ENCODE results near the gene CDYL2.
A peak's percentile ranks its signal among the peaks of the same experiment; 100 is the strongest.

Gene CDYL2

GRCh38 chr16:80704751-80705505, 99.5 kb downstream of the CDYL2 start:
- DNase-seq (ENCODE audit: low spot score), result peak; percentile 15

GRCh38 chr16:80703131-80704071, 101.0 kb downstream of the CDYL2 start:
- no peak for DNase-seq (ENCODE audit: low spot score)

DNA sequence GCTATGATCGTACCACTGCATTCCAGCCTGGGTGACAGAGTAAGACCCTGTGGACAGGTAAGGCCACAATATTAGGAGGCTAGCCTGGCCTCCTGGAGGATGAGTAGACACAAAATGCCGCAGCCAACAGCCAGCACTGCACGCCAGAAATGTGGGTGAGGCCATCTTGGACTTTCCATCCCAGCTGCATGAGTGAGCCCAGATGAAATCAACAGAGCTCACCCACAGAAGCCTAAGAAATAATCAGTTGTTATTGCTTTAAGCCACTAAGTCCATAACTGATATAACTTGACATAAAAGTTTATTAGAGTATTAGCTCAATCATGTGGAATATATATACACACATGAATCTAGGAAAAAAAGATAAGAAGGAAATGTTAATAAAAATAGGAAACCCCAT, 101.7 kb downstream of the CDYL2 start:
- no peak for DNase-seq (ENCODE audit: low spot score)

DNA sequence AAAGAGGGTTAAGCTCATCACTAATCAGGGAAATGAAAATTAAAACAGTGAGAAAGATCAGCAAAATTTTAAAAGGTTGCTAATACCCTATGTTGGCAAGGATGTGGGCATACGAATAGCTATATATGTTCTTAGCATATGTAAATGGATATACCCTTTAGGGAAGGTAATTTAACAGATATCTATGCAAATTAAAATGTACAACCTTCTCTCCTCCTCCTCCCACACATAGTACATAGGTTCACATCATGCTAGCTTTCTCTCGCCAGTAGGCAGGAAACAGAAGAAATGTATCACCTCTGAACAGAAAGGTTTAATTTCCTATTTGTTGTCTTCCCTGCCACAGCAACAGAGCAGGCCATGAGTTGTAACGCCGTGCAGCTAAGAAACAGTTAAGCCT, 103.8 kb downstream of the CDYL2 start:
- no peak for DNase-seq (ENCODE audit: low spot score)

DNA sequence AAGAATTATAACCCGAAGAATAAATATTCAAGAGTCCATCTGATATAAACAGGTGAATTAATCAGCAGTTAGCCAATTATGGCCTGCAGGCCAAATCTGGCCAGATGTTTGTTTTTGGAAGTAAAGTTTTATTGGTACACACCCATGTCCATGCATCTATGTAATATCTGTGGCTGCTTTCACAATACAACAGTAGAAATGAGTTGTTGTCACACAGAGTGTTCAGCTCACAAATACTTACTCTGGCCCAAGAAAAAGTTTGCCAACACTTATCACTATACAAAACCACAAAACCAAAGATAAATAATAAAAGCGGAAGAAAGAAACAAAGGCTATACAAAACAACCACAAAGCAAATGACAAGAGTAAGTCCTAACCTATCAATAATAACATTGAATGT, 109.4 kb downstream of the CDYL2 start:
- no peak for DNase-seq (ENCODE audit: low spot score)

DNA sequence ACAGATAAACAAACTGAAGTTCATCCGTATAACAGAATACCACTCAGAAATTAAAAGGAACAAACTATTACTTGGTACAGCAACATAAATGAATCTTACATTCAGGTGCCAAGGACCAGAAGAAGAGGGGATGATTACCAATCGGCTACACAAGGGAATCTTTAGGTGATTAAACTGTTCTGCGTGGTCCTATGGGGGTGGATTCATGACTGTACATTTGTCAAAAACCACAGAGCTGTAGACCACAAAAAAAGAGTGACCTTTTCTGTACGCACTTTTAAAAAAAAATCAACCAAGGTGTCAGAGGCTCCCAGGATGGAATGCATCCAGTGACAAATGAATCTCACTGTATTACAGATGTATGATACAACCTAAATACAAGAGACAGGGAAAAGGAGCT, 110.8 kb downstream of the CDYL2 start:
- DNase-seq (ENCODE audit: low spot score), result no peak

- DNase-seq (ENCODE audit: low spot score), result no peak
Observed at GRCh38 chr16:80692270-80692669, 112.1 kb downstream of the CDYL2 start.

DNA sequence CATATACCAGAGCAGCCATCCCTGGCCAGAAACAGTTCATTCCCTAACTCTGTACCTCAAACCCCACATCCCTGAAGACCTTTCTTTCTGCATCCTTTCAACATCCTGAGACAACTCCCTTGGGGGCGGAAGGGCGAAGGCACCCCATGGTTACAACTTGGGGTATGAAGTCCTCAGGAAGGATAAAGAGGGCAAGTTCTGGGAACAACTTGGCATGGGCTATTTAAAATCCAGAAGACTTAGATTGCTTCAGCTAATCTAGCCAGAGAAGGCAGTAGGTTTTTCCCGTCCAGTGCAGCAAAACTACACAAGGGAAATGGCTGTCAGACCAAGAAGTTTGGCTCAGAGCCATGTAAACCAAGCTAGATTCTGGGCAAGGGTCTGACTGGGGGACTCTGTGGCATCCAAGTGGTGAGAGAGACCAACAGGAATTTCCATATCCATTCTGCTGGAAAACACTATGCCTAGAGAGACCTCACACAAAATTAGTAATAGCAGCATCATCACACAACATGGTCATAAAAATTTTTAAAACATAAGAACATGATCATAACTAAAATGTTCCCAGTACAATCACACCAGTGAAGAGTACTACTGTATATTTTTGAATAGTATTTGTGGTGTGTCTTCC, 113.2 kb downstream of the CDYL2 start:
- peak; percentile 4 for DNase-seq (ENCODE audit: low spot score)

GRCh38 chr16:80689487-80689886, 114.9 kb downstream of the CDYL2 start:
- no peak for DNase-seq (ENCODE audit: low spot score)

DNA sequence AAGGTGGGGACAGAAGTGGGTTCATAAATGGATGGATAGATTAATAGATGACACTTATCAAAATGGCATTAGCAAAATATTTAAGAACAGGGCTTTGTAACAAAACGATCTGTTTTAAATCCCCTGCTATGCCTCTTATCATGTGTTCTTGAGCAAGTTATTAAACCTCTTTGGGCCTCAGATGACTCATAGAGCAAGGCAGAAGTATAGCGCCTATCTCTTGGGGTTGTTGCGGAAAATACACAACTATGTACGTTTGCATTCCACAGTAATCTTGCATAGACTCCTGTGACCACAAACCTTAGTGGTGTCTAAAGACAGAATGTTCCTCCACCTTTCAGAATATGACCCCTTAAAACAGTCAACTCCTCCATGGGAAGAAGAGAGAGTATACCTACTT, 116.8 kb downstream of the CDYL2 start:
- DNase-seq (ENCODE audit: low spot score), result no peak

DNA sequence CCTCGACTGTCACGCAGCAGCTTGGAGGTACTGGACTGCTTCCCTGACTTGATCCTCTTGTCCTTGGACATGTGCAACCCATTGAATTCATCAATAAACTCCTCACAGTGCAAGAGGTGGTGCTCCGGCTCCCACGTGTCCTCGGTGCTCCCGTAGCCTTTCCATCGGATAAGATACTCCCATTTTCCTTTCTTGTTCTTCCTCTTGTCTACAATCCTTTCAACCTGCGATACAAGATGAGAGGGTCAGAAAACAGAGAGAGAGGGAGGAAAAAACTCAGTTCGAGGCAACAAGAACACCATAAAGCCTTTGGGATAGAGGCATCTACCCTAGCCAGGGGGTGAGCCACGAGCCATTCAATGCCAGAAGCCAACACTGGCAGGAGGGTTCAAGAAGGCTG, 119.5 kb downstream of the CDYL2 start:
- DNase-seq (ENCODE audit: low spot score), result no peak

DNA sequence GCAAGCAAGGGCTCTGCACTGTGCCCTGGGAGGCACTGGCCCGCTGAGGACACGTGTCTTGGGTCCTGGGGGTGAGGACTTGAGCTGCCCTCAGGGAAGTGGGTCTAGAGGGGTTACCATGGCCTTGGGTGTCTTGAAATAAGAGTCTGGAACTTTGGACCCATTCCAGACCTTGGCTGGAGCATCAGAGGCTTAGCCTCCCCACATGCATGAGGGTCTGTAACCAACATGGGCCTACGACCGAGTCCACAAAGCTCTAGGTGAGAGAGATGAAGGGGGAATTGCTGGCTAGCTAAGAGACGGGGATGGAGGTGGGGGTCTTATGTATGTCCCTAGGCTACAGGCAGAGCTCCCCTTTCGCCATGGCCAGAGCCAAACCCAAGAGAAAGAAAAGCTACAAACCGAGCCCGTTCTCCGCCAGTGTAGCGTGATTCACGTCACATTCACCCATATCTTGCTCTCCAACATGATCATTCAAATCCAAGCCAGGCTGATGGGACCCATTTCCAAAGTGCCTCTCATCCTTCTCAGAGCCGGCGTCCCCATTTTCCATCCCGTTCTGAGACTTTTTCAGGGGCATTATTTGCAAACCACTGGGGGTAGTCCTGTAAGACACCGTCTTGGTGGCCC, 120.1 kb downstream of the CDYL2 start:
- DNase-seq (ENCODE audit: low spot score), result no peak

DNA sequence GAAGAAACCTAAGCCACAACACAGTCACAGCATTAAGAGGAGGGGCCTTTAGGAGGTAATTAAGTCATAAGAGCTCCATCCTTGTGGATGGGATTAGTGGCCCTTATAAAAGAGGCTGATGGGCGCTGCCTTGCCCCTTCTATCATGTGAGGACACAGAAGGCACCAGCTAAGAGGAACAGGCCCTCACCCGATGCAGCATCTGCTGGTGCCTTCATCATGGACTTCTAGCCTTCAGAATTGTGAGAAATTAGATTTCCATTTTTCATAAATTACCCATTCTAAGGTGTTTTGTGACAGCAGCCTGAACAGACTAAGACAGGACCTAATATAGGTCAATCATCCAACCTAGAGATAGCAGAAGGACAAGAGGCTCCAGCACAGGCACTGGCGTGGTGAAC, 120.8 kb downstream of the CDYL2 start:
- DNase-seq (ENCODE audit: low spot score), result no peak

GRCh38 chr16:80682421-80683070, 121.9 kb downstream of the CDYL2 start:
- no peak for DNase-seq (ENCODE audit: low spot score)

GRCh38 chr16:80681436-80681835, 123.0 kb downstream of the CDYL2 start:
- no peak for DNase-seq (ENCODE audit: low spot score)

DNA sequence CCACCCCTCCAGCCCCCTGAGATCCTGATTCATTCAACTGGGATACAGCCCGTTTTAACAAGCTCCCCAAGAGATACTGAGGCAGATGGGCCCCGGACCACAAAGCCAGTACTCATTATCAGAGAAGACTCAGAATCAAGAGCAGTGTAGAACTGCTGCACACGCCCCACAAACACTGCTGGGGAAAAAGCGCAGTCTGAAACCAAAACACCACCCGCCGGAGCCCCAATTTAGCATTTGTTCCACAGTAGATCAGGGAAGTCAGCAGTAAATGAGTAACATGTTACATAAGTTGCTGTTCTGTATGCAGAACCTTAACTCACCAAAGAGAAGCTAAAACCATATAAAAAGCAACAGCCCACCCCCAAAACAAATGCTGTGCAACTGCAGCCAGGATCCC, 123.6 kb downstream of the CDYL2 start:
- no peak for DNase-seq (ENCODE audit: low spot score)

DNA sequence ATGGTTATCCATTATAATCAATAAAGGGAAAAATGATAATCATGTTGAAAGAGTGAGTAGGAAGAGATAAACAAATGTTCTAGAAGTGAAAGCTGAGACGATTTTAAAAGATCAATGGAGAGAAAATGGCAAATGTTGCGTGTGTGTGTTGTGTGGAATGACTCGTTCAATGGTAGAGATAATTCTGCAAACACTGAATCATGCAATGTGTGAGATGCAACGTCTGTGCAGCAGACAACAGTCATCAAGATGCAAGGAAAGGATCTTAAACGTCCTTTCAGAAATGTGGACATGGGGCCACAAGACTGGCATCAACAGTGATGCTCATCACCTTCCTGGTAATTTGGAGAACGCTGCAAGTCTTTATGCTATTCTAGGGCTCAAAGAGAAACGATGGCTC, 124.4 kb downstream of the CDYL2 start:
- DNase-seq (ENCODE audit: low spot score), result no peak

DNA sequence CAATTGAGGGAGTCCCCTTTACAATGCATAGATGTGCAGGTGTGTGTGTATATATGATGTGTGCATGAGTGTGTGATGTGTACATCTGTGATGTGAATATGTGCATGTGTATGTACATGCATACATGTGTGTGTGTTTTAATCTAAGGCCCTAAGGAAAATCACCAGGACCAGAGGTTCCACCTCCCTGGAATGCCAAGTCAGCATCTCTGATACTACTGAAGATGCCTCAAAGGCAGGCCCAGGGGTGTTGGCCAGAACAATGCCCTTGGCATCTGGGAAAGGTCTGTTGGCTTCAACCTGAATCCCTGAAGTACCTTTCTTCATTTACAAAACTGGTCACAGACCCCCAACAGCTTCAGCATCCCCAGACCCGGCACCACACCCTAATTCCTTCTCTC, 129.5 kb downstream of the CDYL2 start:
- DNase-seq (ENCODE audit: low spot score), result no peak

GRCh38 chr16:80672379-80672778, 132.0 kb downstream of the CDYL2 start:
- DNase-seq (ENCODE audit: low spot score), result no peak

- no peak for DNase-seq (ENCODE audit: low spot score)
Observed at GRCh38 chr16:80671281-80671849, 133.0 kb downstream of the CDYL2 start.

DNA sequence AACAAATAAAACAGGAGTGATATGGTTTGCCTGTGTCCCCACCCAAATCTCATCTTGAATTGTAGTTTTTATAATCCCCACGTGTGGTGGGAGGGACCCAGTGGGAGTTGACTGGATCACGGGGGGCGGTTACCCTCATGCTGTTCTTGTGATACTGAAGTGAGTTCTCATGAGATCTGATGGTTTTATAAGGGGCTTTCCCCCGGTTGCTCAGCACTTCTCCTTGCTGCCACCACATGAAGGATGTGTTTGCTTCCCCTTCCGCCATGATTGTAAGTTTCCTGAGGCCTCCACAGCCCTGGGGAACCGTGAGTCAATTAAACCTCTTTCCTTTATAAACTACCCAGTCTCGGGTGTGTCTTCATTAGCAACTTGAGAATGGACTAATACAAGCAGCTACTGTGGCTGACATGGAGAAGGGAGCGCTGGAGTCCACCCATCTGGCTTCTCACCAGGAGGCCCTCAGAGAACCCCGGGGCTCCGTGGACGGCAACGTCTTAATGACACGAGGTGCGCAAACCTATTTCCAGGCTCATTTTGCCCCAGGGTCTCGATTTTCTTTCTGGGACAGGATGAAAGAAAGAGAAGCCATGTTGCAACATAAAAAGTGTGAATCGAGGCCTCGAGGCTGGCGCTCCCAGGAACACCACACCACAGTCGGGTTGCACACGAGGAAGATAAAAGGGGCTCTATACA, 134.1 kb downstream of the CDYL2 start:
- no peak for DNase-seq (ENCODE audit: low spot score)
